HG03442 (cell line): ENCODE data around the gene FHAD1.
"Not testable (repeated sequence)": the region's sequence is repeated elsewhere in the genome, so short reads cannot be mapped to it uniquely, and the experiment has no call there.

Experiments used
- ATAC-seq: cut with Tn5 transposase; IDR thresholded peaks from one replicate; pipeline ENCODE4 v1.9.1; 2021; ENCODE audit warnings: mild to moderate bottlenecking, moderate library complexity; ENCODE audit not compliant: unreplicated experiment

The FHAD1 gene

GRCh38 chr1:15412175-15412800, 165.3 kb downstream of the FHAD1 start:
- ATAC-seq = no peak

DNA sequence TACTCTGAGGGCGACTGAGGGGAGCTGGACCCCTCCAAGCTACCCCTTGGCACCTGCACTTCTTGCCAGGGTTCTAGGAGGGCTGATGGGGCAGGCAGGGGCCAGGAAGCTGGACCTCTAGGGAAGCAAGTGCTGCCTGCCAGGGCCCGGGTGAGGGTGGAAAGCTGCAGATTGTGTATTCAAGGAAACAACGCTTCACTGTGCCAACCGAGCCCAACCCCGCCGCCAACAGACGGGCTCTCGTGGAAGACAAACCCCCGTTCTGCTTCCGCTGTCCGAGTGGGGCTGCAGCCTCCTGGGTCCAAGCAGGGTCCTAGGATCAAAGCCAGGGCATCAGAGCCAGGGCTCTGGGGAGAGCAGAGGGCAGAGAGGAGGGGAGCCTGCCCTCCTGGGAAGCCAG, 165.8 kb downstream of the FHAD1 start:
- no peak for ATAC-seq

- no peak for ATAC-seq
Observed at GRCh38 chr1:15413563-15414444, 166.8 kb downstream of the FHAD1 start.

GRCh38 chr1:15414445-15414983, 167.5 kb downstream of the FHAD1 start:
- no peak for ATAC-seq

DNA sequence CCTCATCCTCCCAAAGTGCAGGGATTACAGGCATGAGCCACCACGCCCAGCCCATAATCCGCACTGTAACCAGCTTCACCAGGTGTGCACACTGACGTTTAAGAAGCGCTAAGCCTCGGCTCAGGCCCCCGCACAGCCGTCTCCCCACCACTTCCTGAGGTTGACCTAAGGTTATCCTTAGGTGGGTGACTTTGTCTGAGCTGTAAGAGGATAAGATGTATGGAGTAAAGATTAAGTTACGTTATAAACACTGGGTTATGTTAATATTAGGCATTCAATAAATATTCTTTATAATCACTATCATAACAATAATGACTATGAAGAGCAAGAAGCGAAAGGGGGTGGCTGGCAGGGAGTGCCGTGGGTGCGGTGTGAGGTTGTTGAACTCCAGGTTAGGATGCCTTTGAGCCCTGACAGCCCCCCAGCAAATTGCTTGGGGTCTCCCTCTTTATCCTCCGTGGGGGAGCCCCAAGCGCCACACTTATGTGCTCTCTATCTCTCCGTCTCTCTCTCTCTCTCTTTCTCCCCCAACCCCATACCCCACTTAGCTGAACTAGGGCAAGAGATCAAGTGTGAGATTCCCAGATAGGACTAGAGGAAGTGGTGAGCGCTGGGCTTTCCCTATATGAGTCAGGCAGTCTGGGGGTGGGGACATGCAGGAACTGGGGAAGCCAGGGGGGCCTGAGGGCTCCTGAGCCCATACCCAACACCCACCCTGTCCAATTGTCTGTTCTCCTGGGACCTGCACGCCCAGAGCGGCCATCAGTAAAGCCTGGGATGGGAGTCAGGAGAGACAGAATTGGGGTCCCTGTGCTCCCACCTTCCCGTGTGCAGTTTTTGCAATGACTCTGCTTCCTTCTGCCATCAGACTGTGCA, 170.3 kb downstream of the FHAD1 start:
- ATAC-seq = no peak

DNA sequence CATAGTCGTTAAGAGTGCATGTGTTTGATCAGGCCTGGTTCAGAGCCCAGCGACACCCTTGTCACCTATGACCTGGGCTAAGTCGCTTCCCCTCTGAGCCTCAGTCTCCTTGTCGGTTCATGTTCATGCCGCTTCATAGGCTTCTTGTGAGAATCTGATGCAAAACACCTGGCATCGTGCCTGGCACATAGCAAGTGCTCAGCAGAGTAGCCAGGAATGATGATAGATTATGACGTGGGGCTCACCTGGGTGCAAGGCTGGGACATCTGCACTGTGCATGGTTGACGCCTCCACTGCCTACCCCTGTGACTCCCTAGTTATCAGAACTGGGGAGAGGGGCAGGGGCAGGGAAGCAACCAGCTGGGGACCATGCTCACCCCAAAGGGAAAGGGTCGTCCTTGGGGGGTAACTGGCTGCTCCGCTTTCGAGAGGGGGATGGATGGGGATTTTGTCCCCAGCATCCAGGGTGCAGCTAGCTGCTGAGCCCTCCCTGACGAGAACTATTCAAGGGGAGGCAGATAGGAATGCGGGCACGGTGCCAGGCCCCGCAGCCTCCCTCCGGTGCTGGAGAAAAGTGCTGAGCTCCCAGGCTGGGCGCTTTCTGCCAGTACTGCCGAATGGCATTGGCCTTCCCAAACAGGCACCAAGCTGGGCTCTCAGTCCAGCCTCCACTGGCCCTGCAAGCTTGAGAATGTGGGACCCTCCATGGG, 171.9 kb downstream of the FHAD1 start:
- ATAC-seq = no peak

- ATAC-seq = no peak
Observed at GRCh38 chr1:15420853-15421465, 173.9 kb downstream of the FHAD1 start.

- no peak for ATAC-seq
Observed at GRCh38 chr1:15422871-15423270, 175.8 kb downstream of the FHAD1 start.

GRCh38 chr1:15423355-15424077, 176.5 kb downstream of the FHAD1 start:
- no peak for ATAC-seq

DNA sequence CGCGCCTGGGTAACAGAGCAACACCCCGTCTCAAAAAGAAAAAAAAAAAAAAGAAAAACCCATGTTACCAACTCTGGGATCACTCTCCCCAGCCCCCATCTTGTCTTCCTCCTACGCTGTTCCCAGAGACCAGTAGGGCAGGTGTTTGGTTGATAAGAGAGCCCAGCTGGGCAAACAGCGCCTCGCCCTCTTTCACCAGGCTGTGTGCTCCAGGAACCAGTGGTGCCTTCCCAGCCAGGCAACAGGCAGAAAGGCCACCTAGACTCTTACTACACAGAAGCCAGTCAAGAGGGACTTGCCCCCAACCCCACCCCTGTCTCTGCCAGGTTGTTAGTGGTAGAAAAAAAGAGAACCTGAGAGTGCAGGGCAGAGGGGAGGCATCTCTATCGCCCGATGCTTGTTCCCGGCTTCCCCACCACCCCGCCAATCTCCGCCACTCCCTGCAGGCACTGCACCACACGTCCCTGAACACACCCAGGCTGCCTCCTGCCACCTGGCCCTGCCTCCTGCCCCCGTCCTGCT, 177.2 kb downstream of the FHAD1 start:
- ATAC-seq = no peak

DNA sequence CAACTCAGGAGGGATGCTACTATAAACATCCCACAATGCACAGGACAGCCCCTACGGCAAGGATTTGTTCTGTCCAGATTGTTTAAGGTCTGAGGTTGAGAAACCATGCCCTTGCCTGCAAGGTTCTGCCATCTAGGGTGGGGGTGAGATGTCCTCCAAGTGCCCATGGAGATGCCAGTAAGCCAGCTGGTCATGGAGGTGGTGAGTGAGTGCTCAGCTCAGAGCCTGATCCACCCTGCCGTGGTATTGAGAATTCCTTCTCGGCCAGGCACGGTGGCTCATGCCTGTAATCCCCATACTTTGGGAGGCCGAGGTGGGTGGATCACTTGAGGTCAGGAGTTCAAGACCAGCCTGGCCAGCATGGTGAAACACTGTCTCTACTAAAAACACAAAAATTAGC, 178.0 kb downstream of the FHAD1 start:
- no peak for ATAC-seq

DNA sequence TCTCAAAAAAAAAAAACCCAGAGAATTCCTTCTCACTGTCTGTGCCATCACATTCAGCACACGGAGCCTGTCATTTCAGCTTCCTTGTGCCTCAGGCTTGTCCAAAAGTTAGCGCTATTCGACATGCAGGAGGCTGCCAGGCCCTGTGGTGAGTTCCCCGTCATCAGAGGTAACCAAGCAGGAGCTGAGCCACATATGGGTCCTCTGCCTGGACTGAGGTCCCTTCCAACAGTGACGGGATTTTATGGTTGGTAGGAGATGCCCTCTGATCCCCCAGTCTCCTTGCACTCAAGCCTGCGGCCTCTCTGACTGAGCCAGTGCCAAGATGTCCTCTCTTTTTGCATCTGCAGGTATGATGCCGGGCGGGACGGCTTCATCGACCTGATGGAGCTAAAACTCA, 178.5 kb downstream of the FHAD1 start:
- no peak for ATAC-seq

DNA sequence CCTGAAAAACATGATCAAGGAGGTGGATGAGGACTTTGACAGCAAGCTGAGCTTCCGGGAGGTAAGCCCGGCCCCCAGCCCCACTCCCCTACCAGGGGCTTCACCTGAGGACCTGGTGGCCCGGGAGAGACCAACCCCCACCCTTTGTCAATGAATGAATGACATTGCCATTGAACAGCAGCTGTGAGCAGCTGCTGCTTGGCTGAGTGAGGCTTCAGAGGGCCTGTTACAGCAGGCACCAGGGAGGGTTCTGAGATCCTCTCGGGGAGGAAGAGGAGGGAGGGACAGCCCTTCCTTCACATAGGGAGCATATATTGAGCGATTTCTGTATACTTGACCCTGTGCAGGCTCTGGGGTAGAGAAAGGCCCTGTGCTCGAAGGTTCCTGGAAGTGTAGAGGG, 178.9 kb downstream of the FHAD1 start:
- ATAC-seq = no peak

GRCh38 chr1:15426492-15427279, 179.7 kb downstream of the FHAD1 start:
- ATAC-seq = no peak

DNA sequence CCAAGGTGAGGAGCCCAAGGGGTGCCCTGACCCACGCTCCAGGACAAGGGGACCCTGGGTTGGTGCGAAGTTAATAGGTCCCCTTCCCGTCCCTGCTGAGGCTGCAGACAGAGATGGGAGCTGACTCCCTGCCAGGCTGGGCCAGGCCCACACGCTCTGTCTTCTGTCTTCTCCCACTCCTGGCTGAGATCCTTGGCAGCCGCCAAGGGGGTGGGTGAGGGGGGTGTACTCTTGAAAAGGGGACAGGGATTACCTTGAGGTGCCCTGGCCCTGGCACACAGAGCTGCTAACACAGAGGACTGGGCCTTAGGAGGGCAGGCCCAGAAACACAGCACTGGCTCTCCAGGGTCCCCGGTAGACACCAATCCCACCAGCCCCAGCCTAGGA, 180.2 kb downstream of the FHAD1 start:
- no peak for ATAC-seq

DNA sequence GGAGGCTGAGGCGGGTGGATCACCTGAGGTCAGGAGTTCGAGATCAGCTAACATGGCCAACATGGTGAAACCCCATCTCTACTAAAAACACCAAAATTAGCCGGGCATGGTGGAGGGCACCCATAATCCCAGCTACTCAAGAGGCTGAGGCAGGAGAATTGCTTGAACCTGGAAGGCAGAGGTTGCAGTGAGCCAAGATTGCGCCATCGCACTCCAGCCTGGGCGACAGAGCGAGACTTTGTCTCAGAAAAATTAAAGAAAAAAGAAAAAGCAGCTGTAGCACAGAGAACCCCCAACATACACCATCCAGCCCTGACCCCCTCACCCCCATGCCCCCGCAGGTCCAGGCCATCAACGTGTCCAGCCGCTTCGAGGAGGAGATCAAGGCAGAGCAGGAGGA, 181.2 kb downstream of the FHAD1 start:
- ATAC-seq = not testable (repeated sequence)

GRCh38 chr1:15428815-15429435, 181.9 kb downstream of the FHAD1 start:
- no peak for ATAC-seq

GRCh38 chr1:15429701-15430149, 182.7 kb downstream of the FHAD1 start:
- ATAC-seq = no peak
